Hematopoietic multipotent progenitor cell treated with erythropoietin and hydrocortisone succinate and interleukin-3 and kit ligand, for 17 days (in vitro differentiated cells): ENCODE measurements around the gene FAM20B.
A peak's percentile ranks its signal among the peaks of the same experiment; 100 is the strongest.

Experiments used
- DNase-seq: peaks from one replicate; pipeline ENCODE4 v3.0.0-alpha.2; 2015; ENCODE audit warnings: low spot score

The FAM20B gene

GRCh38 chr1:179092896-179093461 is 67.3 kb downstream of the FAM20B start:
- no peak for DNase-seq

DNA sequence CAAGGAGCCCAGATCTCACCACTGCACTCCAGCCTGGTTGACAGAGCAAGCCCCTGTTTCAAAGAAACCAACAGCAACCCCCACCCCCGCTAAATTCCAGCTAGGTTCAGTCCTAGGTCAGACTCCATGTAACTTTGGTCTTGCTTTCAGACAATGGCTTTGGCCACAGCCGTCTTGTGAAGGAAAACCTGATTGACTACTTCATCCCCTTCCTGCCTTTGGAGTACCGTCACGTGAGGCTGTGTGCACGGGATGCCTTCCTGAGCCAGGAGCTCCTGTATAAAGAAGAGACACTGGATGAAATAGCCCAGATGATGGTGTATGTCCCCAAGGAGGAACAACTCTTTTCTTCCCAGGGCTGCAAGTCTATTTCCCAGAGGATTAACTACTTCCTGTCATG is 69.1 kb downstream of the FAM20B start:
- no peak for DNase-seq

GRCh38 chr1:179095377-179095776 is 69.7 kb downstream of the FAM20B start:
- DNase-seq = no peak

DNA sequence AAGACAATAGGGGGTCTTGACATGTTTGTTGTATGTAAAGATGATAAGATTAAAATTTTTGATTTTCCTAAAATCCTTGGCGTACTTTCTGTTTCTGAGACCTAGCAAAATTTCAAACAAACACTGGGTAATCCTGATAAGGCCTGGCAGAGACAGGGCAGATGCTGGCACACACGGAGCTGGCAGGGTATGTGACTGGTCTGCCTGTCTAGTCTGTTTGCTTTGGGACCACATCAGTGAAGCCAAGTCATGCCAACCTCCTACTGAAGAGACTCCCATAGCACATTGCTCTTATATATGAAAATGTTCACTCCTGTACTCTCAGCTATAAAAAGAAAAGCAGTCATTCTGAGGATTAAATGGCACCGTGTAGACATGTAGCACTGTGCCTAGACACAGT is 70.2 kb downstream of the FAM20B start:
- DNase-seq = no peak

DNA sequence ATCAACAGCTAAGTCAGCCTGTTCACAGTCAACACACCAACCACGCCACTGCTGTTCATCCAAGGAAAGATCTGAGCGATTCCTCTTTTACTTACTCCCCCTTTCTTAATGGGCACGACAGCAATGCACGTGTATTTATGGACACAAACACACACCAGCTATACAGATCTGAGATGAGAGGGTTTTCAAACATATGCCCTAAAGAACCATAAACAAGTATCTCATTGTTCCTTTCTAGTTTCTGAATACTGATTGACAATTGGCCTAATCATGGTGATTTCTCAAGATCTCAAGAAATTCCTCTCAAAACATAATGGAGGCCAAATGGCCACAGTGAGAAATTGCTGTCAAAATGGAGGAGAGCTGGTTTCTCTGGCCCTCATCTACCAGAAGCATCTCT is 74.2 kb downstream of the FAM20B start:
- DNase-seq = no peak

DNA sequence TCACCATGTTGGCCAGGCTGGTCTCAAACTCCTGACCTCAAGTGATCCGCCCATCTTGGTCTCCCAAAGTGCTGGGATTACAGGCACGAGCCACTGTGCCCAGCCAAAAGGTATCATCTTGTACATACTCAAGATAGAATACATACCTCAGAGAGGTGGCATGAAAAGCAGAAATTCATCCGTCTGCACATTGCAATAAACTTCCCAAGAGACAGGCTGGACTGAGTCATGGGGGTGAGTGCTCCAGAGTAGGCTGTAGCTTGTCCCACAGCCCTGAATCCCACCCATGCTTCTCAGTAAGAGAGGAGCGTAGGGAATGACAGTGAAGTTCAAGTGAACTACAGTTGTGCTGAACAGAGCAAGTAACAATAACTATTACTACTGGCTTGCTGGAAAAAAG is 75.9 kb downstream of the FAM20B start:
- DNase-seq = no peak

DNA sequence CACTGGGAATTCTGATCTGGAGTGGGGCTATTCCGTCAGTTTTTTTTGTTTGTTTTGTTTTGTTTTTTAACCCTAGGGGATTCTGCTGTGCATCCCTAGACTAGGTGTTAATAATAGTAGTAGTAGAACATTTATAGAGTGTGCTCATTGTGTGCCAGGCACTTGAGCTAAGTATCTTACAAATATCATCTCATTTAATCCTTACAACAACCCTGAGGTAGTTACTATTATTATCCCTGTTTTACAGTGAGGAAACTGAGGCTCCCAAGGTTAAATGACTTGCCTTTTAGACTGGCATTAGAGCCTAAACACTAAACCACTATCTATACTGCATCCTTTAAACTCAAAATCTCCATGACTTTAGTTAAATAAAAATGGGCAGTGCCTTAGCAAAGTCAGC is 78.3 kb downstream of the FAM20B start:
- DNase-seq = no peak

- no peak for DNase-seq
These were observed 79.0 kb downstream of the FAM20B start for GRCh38 chr1:179104611-179105250.

- no peak for DNase-seq
These were observed 79.7 kb downstream of the FAM20B start for GRCh38 chr1:179105393-179105792.

DNA sequence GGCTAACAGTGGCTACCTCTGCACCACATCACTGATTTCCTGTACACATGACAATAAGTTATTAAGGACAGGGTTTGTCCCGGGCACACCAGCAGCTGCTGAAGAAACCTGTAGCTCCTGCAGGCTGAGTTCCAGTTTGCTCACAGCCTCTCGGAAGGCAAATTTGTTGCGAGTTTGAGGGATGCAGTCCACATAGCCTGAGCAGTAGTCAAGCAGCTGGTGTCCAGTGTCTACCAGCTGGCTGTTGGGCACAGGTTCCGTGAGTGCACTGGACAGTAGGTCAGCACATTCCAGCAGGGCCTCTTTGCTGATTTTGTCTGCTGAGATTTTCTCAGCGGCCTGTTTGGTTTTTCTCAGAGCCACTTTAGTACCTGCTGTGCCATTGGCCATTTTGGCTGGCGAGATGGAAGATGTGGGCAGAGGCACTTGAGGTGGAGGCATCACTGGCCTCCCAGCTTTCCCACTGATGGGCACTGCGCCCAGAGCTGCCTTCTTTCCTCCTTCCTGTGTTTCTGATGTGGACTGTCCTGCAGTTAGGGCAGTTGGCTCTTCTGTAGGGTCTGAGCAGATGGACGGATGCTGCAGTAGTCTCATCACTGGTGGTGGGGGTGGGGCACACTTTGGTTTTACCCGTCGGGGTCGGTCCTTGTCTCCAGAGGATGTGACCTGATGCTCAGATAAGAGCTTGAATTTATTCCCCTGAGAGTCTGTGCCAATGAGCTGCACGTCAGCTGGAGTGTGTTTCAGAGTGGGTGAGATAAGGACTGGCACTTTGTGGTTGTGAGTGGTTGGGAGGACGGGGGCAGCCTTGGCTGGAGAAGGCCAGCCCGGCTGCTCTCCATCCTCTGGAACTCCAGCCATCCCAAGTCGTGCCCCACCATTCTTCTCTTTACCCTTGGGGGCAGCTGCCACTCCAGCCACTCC is 82.3 kb downstream of the FAM20B start:
- no peak for DNase-seq

- no peak for DNase-seq
These were observed 83.0 kb downstream of the FAM20B start for GRCh38 chr1:179108644-179109043.

- DNase-seq = no peak
These were observed 89.5 kb downstream of the FAM20B start for GRCh38 chr1:179115181-179115580.

DNA sequence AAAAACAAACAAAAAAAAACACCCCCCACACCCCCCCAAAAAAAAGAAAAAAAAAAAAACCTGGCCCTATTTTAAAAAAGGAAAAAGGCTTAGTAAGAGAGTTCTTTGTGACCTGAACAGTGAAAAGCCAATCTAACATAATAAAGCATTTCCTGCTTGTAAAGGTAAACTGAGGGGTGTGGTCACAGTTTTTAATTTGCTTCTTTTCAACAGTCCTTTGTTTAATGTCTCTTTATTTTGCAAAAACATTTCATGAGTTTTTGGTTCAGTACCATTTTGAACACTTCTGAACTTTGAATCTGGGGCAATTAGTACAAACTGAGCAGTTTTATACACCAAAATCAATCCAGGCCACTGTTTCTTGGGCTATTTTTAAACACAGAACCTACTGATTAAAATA is 93.8 kb downstream of the FAM20B start:
- DNase-seq = no peak

DNA sequence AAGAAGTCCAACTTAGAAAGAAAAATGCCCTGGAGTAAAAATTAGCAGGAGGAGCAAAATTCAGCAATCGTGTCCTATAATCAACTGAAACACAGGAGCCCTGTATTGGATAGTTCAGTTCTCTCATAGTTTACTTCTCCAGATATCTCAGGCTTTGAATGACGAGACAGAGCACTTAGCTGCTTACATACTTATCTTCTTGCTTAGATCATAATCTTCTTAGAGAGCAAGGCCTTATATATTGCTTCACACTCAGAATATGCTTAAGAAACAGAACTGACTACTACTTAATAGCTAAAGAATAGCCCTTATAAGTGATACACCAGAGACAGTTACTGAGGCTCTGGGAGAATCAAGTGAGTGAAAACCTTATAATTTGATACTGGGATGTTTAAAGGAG is 95.0 kb downstream of the FAM20B start:
- no peak for DNase-seq

DNA sequence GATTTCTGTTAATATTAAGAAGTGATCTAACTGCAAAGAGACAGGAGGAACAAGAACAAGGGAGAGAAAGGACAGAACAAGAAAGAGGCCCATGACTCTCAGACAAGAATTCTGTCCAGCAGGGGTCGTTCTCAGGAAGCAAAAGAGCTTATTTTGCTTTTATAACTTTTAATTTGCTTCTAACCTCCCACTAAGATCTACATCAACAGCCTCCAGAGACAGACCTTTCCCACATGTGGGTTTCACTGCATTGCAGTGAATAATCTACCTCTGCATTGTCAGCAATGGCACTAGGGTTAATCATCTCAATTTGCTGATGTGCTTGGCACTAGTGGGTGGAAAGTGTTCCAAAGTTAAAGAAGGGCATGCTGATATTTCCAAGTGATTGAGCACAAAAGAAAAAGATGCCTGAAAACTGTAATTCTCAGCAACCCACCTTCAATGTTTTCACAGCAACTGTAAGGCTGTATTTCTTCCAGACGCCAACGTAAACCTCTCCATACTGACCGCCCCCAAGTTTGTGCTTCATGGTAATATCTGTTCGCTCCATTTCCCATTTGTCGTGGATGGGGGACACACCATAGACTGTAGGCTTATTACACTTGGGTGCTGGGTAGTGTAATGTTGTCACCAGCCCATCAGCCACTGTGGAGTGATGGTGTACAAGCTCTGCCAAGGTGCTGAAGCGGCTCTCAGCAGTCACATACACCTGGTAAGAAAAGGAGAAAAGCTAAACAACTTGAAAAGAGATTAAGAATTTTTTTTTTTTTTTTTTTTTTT is 95.7 kb downstream of the FAM20B start:
- peak; percentile 45 for DNase-seq

DNA sequence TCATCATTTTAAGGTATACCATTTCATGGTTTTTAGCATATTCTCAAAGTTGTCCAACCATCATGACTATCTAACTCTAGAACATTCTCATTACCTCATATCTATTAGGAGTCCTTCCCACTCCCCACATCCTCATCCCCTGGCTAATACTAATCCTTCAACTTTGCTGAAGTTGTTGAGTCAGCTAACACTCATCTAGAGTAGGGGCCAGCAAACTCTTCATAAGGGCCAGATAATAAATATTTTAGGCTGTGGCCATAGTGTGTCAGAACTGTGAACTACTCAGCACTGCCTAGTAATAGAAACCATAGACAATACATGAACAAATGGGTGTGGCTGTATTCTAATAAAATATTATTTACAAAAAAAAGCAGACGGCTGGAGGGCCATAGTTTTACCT is 99.2 kb downstream of the FAM20B start:
- no peak for DNase-seq
